ENCODE results near the gene OR6C2. TPM values are rescaled to one million over a fixed set of nuclear protein-coding genes. Genes with fewer than 3 reads are reported as not detected.
"Not testable (repeated sequence)": the region's sequence is repeated elsewhere in the genome, so short reads cannot be mapped to it uniquely, and the experiment has no call there.

The OR6C2 gene
- under 1 TPM in 1 of 4 donors, not detected in 3; 0.60 TPM for total RNA-seq

- H3K4me3 ChIP-seq, result no peak within 1 kb of the TSS
- no peaks in the 10 kb centered on the region for H3K27me3 ChIP-seq
- no peak for DNase-seq
- H3K36me3 ChIP-seq, result no peaks in the 10 kb centered on the region
- intact Hi-C loops (cut with DNase I; ENCODE audit: low total_unique reads) (no loop called here), in situ Hi-C loops (cut with MboI; ENCODE audit: low pct_ligation_motif_present in 1 of 4, low pct_unique_long_range_greater_than_20kb in 1 of 4, low sequenced_read_pairs in 3 of 4) (no loop called here)
- H3K9me3 ChIP-seq, result no peaks in the 10 kb centered on the region
- no peak for TF ChIP-seq POLR2AphosphoS5 (IDR thresholded peaks at IDR 0.05)
- no peak for TF ChIP-seq CTCF (IDR thresholded peaks at IDR 0.05)
- 14 to 32% methylated on average over 2 of the region's 2 CpGs for WGBS, 2 donors (ENCODE audit: low coverage in 1 of 2)
- no peak within 1 kb of the TSS for H3K27ac ChIP-seq
- H3K4me1 ChIP-seq, result no peaks in the 10 kb centered on the region
These were observed at the start of gene OR6C2 for GRCh38 chr12:55443776-55444175. OR6C2 (plus strand) TSS chr12:55444076; CDS start chr12:55452214, 8,138 bp downstream.

GRCh38 chr12:55396326-55396725 lies 47.5 kb upstream of the OR6C2 start:
- no peak for DNase-seq
- H3K36me3 ChIP-seq, result no peaks in the 10 kb centered on the region
- 75 to 80% methylated on average over 1 of the region's 1 CpG for WGBS, 2 donors (ENCODE audit: low coverage in 1 of 2)
- H3K9me3 ChIP-seq, result no peaks in the 10 kb centered on the region
- peaks cover 4% of the 10 kb centered on the region for H3K27me3 ChIP-seq
- H3K4me1 ChIP-seq, result no peaks in the 10 kb centered on the region
- intact Hi-C loops (cut with DNase I; ENCODE audit: low total_unique reads), result no loop called here
- in situ Hi-C loops (cut with MboI; ENCODE audit: low pct_ligation_motif_present in 1 of 4, low pct_unique_long_range_greater_than_20kb in 1 of 4, low sequenced_read_pairs in 3 of 4), result no loop called here
- TF ChIP-seq CTCF (IDR thresholded peaks at IDR 0.05), result no peak
- no peak for TF ChIP-seq POLR2AphosphoS5 (IDR thresholded peaks at IDR 0.05)
- no peak for TF ChIP-seq EP300 (IDR thresholded peaks at IDR 0.05; ENCODE audit: low read depth)
- TF ChIP-seq POLR2A (IDR thresholded peaks at IDR 0.05), result no peak
- H3K27ac ChIP-seq, result no peak overlapping the region
- H3K4me3 ChIP-seq, result no peak overlapping the region

- no peak for DNase-seq
- Histone ChIP-seq H3K36me3 (no peaks in the 10 kb centered on the region), H3K27ac (no peak within 1 kb of the TSS), H3K27me3 (peaks cover 4% of the 10 kb centered on the region), H3K9me3 (no peaks in the 10 kb centered on the region), H3K4me3 (no peak within 1 kb of the TSS), H3K4me1 (no peaks in the 10 kb centered on the region)
- in situ Hi-C loops (cut with MboI; ENCODE audit: low pct_ligation_motif_present in 1 of 4, low pct_unique_long_range_greater_than_20kb in 1 of 4, low sequenced_read_pairs in 3 of 4) (no loop called here), intact Hi-C loops (cut with DNase I; ENCODE audit: low total_unique reads) (no loop called here)
- 93 to 100% methylated on average over 1 of the region's 1 CpG for WGBS, 2 donors (ENCODE audit: low coverage in 1 of 2)
- TF ChIP-seq CTCF (IDR thresholded peaks at IDR 0.05) (no peak), EP300 (IDR thresholded peaks at IDR 0.05; ENCODE audit: low read depth) (no peak), POLR2A (IDR thresholded peaks at IDR 0.05) (no peak), POLR2AphosphoS5 (IDR thresholded peaks at IDR 0.05) (no peak)
These were observed 43.6 kb upstream of the OR6C2 start, which contains the start of gene OR6C65 for GRCh38 chr12:55400229-55400628. OR6C65 (plus strand) TSS chr12:55400529; CDS start chr12:55400529, 0 bp downstream.

GRCh38 chr12:55407866-55408265 lies 36.0 kb upstream of the OR6C2 start:
- no peak overlapping the region for H3K27ac ChIP-seq
- H3K4me1 ChIP-seq, result no peaks in the 10 kb centered on the region
- H3K27me3 ChIP-seq, result no peaks in the 10 kb centered on the region
- intact Hi-C loops (cut with DNase I; ENCODE audit: low total_unique reads) (no loop called here), in situ Hi-C loops (cut with MboI; ENCODE audit: low pct_ligation_motif_present in 1 of 4, low pct_unique_long_range_greater_than_20kb in 1 of 4, low sequenced_read_pairs in 3 of 4) (no loop called here)
- 67 to 72% methylated on average over 1 of the region's 1 CpG for WGBS, 2 donors (ENCODE audit: low coverage in 1 of 2)
- H3K4me3 ChIP-seq, result no peak overlapping the region
- DNase-seq, result no peak
- H3K36me3 ChIP-seq, result no peaks in the 10 kb centered on the region
- H3K9me3 ChIP-seq, result no peaks in the 10 kb centered on the region
- TF ChIP-seq POLR2A (IDR thresholded peaks at IDR 0.05) (no peak), POLR2AphosphoS5 (IDR thresholded peaks at IDR 0.05) (no peak), CTCF (IDR thresholded peaks at IDR 0.05) (no peak), EP300 (IDR thresholded peaks at IDR 0.05; ENCODE audit: low read depth) (no peak)

GRCh38 chr12:55409133-55409532 lies 34.7 kb upstream of the OR6C2 start:
- H3K27ac ChIP-seq; H3K4me3 ChIP-seq; in situ Hi-C loops (cut with MboI; ENCODE audit: low pct_ligation_motif_present in 1 of 4, low pct_unique_long_range_greater_than_20kb in 1 of 4, low sequenced_read_pairs in 3 of 4); H3K27me3 ChIP-seq; H3K36me3 ChIP-seq; DNase-seq; H3K4me1 ChIP-seq; intact Hi-C loops (cut with DNase I; ENCODE audit: low total_unique reads); H3K9me3 ChIP-seq: not testable (repeated sequence)
- 78 to 94% methylated on average over 1 of the region's 1 CpG for WGBS, 2 donors (ENCODE audit: low coverage in 1 of 2)

- WGBS, 2 donors (ENCODE audit: low coverage in 1 of 2), result 96 to 100% methylated on average over 7 to 15 of the region's 15 CpGs
- in situ Hi-C loops (cut with MboI; ENCODE audit: low pct_ligation_motif_present in 1 of 4, low pct_unique_long_range_greater_than_20kb in 1 of 4, low sequenced_read_pairs in 3 of 4); H3K9me3 ChIP-seq; H3K27ac ChIP-seq; H3K27me3 ChIP-seq; DNase-seq; H3K4me3 ChIP-seq; intact Hi-C loops (cut with DNase I; ENCODE audit: low total_unique reads); H3K36me3 ChIP-seq; H3K4me1 ChIP-seq: not testable (repeated sequence)
These were observed 31.7 kb upstream of the OR6C2 start for GRCh38 chr12:55412138-55412537.

Data from transverse colon (tissue), 4 donors.